HG03460 (cell line): ENCODE data around the gene SLC30A2.

Experiments
- ATAC-seq: cut with Tn5 transposase; IDR thresholded peaks from one replicate; pipeline ENCODE4 v1.9.1; 2021; ENCODE audit not compliant: unreplicated experiment

The SLC30A2 gene

DNA sequence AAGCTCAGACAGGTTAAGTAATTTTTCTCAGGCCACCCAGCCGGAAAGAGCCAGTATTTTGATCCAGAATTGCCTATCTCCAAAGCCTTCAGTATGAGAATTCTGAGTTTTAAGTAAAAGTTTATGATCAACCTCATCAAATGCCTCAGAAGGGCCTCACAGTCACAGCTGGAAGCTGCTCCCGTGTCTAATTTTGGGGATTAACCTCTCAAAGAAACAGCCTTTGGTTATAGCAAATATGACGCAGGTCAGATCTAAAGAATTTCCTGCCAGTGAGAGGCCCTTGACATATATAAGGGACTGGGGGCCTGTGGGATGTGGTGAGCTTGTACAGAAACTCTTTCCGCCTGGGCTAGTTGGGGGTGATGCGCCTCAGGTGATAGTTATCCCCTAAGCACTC is 22.1 kb downstream of the SLC30A2 start:
- ATAC-seq, result no peak

DNA sequence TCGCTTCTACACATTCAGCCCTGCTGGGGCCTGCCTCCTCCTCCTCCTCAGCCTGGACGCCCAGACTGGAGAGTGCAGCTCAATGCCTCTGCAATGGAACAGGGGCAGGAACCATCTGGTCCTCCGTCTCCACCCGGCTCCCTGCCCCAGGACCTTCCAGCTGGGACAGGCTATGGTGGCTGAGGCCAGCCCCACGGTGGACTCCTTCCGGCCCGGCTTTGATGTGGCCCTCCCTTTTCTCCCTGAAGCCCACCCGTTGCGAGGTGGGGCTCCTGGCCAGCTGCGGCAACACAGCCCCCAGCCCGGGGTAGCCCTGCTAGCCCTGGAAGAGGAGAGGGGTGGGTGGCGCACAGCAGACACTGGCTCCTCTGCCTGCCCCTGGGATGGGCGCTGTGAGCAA is 22.9 kb downstream of the SLC30A2 start:
- ATAC-seq, result no peak

DNA sequence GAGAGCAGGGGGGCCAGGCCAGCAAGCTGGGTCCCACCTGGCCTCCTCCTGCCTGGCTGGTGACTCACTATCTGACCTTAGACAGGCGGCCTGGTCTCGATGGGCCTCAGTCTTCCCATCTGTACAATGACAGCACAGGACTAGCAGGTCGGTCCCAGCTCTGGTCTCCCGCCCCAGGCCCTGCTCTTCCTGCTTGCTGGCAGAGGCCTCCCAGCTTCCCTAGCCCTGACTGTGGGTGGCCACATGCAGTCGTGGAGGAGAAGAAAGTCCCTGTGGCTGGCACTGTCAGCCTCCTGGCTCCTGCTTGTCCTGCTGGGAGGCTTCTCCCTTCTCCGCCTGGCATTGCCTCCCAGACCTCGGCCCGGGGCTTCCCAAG is 23.5 kb downstream of the SLC30A2 start:
- no peak for ATAC-seq

- no peak for ATAC-seq
These were observed 24.1 kb downstream of the SLC30A2 start, which contains the start of gene EXTL1 for GRCh38 chr1:26021647-26022403. EXTL1 (plus strand) TSS chr1:26021775; CDS start chr1:26022647, 872 bp downstream.

- ATAC-seq, result no peak
These were observed 24.8 kb downstream of the SLC30A2 start for GRCh38 chr1:26020941-26021646.

- ATAC-seq, result no peak
These were observed 25.6 kb downstream of the SLC30A2 start for GRCh38 chr1:26020330-26020768.

DNA sequence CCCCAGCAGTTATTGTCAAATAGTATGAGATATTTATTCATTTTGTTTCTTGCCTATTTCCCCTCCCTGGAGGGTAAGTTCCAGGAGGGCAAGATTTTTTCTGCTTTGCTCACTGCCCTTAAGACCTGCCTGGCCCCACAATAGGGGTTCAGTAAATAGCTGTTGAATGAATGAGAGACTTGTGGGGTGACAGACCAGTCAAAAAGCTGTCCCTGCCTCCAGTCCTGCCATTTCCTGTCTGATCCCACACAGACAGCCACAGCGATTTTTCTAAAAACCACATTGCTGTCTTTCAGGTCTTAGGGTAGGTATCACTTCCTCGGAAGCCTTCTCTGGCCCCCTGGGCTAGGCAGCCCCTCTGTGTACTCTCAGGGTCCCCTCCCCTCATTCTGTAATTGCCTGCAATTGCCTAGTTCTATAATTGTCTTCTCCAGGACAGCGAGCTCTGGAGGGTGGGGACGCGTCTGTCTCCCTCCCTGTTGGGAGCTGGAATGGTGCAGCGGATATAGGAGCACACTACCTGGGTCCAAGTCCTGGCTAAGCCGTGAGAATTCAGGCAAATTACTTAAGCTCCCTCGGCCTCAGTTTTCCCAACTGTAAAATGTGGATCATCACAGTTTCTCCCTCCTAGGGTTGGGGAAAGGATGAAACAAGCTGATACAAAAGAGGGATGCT is 26.1 kb downstream of the SLC30A2 start:
- no peak for ATAC-seq

- no peak for ATAC-seq
These were observed 28.3 kb downstream of the SLC30A2 start for GRCh38 chr1:26017606-26018005.

DNA sequence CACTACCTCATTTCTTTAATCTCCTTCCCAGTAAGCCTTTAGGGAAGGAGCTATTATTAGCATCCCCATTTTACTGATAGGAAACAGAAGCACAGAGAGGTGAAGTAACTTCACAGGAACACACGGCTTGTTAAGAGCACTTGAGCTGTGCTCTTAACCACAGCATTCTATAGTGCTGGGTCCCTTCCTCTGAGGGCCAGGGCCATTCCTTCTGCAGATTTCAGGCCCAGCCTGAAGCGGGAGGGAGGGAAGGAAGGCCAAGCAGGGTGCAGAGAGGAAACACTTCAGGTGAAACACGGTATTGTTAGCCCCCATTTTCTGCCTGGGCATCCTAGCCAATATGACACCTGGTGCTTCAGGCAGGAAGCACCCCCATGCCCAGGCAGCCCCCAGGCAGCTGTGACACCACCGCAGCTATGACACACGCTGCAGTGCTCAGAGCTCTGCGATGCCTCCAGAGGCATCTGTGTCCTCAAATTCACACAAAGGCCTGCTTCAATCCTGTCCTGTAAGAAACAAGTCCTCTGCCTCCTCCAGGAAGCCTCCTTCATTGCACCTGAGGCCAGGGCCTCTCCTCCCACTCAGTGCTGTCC is 28.9 kb downstream of the SLC30A2 start:
- ATAC-seq, result no peak

DNA sequence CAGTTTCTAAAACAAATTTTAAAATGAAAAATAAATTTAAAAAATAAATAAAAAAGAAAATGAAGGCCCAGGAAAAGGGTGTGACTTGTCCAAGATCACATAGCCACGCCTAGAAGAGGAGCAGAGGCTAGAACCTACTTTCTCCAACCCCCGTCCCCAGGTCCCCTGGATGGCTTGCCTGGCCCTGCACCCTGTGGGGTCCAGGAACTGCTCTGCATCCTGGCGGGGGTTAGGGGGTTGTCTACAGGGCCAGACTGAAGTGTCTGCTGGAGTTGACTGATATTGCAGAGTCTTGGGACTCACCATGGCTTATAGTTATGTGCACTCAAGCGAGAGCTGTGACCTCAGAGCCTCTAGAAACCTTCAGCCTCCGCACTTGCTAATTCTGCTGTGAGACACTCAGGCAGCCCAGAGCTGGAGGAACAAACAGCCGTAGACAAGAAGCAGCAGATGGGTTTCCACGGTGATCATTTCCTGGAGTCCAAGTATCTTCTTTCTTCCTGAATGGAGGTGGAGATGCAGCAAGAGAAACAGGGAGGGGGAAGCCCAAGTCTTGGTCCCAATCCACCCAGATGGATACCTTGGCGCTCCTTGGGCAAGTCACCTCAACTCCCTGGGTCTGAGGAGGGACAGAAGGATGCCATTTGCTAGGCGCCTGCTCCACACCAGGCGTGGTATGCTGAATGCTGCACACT is 29.5 kb downstream of the SLC30A2 start:
- no peak for ATAC-seq

GRCh38 chr1:26015358-26015757 is 30.6 kb downstream of the SLC30A2 start:
- ATAC-seq, result no peak

DNA sequence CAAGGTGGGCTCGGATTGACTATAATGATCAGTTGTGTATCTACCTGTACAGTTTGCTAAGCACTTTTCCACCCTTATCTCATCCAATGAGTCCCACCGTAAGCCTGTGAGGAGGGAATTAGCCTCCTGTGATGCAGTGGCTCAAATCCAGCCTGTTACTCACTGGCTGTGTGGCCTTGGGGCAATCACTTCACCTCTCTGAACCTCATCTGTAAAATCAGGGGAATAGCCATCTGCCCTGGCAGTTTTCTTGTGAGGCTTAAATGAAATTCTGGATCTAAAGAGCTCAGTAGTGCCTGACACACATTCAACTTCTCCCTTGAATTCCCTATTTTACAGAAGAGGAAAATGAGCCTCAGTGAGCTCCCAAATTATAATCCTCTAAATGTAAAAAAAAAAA is 31.7 kb downstream of the SLC30A2 start:
- ATAC-seq, result no peak

DNA sequence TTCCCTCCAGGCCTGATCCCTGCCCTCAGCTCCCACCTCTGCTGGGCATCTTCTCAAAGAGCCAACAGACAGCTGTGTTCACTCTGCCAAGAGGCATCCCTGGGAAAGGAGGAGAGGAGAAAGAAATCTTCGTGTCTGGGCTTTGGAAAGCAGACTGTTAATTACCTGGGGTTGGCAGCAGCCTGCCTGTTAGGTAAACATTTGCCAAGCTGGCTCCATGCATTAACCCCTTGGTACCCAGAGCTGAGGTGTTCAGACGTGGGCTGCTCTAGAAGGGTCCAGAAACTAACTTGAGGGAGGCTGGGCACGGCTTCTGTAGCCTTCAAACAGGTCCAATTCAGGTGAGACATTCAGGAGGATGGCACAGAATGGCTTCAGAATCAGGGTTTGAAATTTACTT is 33.1 kb downstream of the SLC30A2 start:
- ATAC-seq, result no peak

- ATAC-seq, result no peak
These were observed 35.1 kb downstream of the SLC30A2 start for GRCh38 chr1:26010825-26011224.

DNA sequence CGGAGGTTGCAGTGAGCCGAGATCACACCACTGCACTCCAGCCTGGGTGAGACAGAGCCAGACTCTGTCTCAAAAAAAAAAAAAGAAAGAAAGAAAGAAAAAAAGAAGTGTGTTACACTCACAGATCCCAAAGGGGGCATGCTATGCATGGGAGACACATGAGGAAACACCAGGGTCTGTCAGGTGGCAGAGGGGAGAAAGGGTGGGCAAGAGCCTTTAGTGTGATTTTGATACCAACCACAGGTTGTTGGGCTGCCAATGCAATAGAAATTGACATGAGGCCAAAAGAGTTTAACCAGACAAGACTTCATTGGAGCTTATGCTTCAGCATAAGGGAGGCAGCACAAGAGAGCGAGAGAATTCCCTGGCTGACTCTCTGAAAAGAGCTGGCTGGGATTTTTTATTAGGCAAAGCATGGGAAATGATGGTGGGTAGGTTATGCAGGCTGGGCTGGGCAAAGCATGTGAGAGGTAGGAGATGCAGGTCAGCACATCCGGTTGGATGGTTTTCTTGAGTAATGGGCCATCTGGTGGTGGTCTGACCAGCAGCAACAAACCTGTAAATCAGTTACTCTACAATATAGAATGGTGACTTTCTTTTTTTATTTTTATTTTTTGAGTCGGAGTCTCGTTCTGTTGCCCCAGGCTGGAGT is 36.0 kb downstream of the SLC30A2 start:
- no peak for ATAC-seq

DNA sequence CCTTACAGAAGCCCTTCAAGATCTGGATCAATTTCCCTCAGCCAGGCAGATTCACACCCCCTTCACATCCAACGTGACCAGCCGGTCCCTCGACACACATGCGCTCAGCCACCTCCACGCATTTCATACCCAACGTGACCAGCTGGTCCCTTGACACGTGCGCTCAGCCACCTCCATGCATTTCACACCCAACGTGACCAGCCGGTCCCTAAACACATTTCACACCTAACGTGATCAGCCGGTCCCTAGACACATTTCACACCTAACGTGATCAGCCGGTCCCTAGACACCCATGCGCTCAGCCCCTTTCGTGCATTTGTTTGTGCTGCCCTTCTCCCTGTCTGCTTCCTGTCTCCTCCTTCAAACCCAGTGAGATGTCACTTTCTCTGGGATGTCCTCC is 39.2 kb downstream of the SLC30A2 start:
- ATAC-seq, result no peak

DNA sequence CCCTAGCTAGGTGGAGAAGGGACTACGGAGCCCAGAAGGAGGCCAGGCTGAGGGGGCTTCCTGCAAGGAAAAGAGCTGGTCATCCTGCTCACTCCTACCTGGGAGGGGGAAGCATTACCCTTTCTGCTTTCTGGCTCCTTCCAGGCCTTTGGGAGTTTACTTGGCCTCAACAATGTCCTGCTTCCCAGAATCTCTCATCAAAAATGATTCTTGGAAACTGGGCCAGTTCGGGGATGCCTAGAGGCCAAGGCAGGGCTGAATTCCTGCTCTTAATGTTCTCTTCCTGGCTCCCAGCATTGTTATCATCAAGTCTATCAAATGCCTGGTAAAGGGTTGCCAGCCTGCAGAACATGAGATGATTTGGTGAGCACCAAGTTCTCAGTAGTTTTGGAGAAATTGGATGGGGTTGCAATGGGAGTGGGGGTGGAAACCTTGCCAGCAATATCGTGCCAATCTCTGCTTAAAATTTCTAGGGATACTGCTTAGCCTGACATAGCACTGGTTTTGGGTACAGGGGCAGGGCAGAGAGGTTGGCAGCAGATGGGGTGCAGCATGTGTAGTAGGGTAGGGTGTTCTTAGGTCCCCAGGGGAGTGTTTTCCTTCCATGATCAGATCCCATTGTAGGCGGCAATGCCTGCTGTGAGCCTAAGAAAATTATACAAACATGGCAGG is 40.3 kb downstream of the SLC30A2 start:
- no peak for ATAC-seq

DNA sequence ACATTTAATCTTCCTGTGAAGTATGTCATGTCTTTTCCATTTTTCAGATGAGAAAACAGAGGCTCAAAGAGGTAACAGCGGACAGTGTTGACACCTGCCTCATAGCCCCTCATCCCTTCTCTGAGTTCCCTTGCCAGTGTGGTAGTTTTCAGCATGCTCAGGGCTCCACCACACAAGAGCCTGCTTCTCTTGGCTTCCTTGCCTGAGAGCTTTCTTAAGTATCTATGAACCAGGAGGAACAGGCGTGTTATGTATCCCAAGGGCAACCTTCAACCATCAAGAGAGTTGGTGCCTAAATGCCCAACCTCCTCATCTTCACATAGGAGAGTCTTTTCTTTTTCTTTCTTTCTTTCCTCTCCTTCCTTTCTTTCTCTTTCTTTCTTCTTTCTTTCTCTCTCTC is 42.2 kb downstream of the SLC30A2 start:
- ATAC-seq, result no peak

GRCh38 chr1:26003262-26003661 is 42.7 kb downstream of the SLC30A2 start:
- no peak for ATAC-seq
